Fibroblast of lung (primary cell): Measurements from ENCODE around the gene P2RY1. TPM values are rescaled to one million over a fixed set of nuclear protein-coding genes. Genes with fewer than 3 reads are reported as not detected.

Experiments used
- DNase-seq, 2 donors: peaks; one replicate each; pipeline versions ENCODE4 v3.0.0 to v3.0.0-alpha.2; 2010; ENCODE audit warnings: low read depth in 2 of 2
- H2AFZ ChIP-seq: 2 replicates; pipeline ENCODE4 v1.5.1; 2012; ENCODE audit warnings: low read length, control low read depth, inconsistent platforms
- H3K27ac ChIP-seq: 2 replicates; pipeline ENCODE4 v1.5.1; 2011; ENCODE audit warnings: low read length, control low read depth; ENCODE audit not compliant: insufficient read depth
- H3K27me3 ChIP-seq: 2 replicates; pipeline ENCODE4 v1.5.1; 2011; ENCODE audit warnings: mild to moderate bottlenecking, low read length; ENCODE audit not compliant: control insufficient read depth, insufficient read depth
- H3K36me3 ChIP-seq: 2 replicates; pipeline ENCODE4 v1.5.1; 2011; ENCODE audit warnings: low read length; ENCODE audit not compliant: control insufficient read depth, insufficient read depth
- H3K4me1 ChIP-seq: 2 replicates; pipeline ENCODE4 v1.5.1; 2011; ENCODE audit warnings: low read length; ENCODE audit not compliant: control insufficient read depth, insufficient read depth; ENCODE audit errors: extremely low read depth
- H3K4me2 ChIP-seq: 2 replicates; pipeline ENCODE4 v1.5.1; 2011; ENCODE audit warnings: low read length, control low read depth; ENCODE audit not compliant: insufficient read depth; ENCODE audit errors: extremely low read depth
- H3K4me3 ChIP-seq, 4 experiments: fragments of 200-600 bp in 1 of 4; sonication (generic) in 1 of 4; replicated peaks in 1 of 4; 2 replicates each; pipeline ENCODE4 v1.5.1; 2011 to 2016; ENCODE audit warnings: low read length in 4 of 4, low read depth in 3 of 4, mild to moderate bottlenecking in 3 of 4, control low read depth in 2 of 4, inconsistent platforms in 1 of 4, mixed read lengths in 1 of 4; ENCODE audit not compliant: insufficient read depth in 1 of 4; ENCODE audit errors: control extremely low read depth in 1 of 4
- H3K79me2 ChIP-seq: 2 replicates; pipeline ENCODE4 v1.5.1; 2012; ENCODE audit warnings: mild to moderate bottlenecking, low read length, inconsistent platforms; ENCODE audit not compliant: control insufficient read depth, insufficient read depth
- H3K9ac ChIP-seq: 2 replicates; pipeline ENCODE4 v1.5.1; 2011; ENCODE audit warnings: mild to moderate bottlenecking, low read length, control low read depth; ENCODE audit not compliant: insufficient read depth
- H3K9me3 ChIP-seq: 2 replicates; pipeline ENCODE4 v1.5.1; 2012; ENCODE audit warnings: low read depth, low read length; ENCODE audit not compliant: control insufficient read depth, insufficient read depth
- H4K20me1 ChIP-seq: 2 replicates; pipeline ENCODE4 v1.5.1; 2011; ENCODE audit warnings: low read length; ENCODE audit not compliant: control insufficient read depth, insufficient read depth; ENCODE audit errors: extremely low read depth
- CTCF ChIP-seq, 2 donors: IDR thresholded peaks in 1 of 2; conservative IDR thresholded peaks in 1 of 2; 1 replicate in 1 of 2; 2 replicates in 1 of 2; pipeline ENCODE4 v1.5.1; 2011 to 2012; ENCODE audit warnings: low read length in 2 of 2, control low read depth in 1 of 2, inconsistent platforms in 1 of 2, low read depth in 1 of 2, mild to moderate bottlenecking in 1 of 2
- EZH2 ChIP-seq: IDR thresholded peaks from 2 replicates; pipeline ENCODE4 v1.5.1; 2012; ENCODE audit warnings: low read length, control low read depth, mild to moderate bottlenecking; ENCODE audit errors: missing control alignments
- polyA plus RNA-seq, 2 donors: library from polyadenylated mRNA; depleted of rRNA in 1 of 2; stranded (reverse) in 1 of 2; unstranded in 1 of 2; fragments of >200 nt; gene quantifications; 2 replicates each; pipeline ENCODE4 v1.2.1, GENCODE V29; 2011 to 2012; ENCODE audit warnings: missing spikeins in 1 of 2
- total RNA-seq: library from RNA; depleted of rRNA; stranded (reverse); fragments of >200 nt; gene quantifications from 2 replicates; pipeline ENCODE4 v1.2.1, GENCODE V29; 2014

The P2RY1 gene
- total and polyA plus RNA-seq, 2 donors (not counting 1 experiment from before 2014, with no cell fraction given): 0.62 to 7.6 TPM

- H3K4me1 ChIP-seq: no peaks in the 10 kb centered on the region
- no peaks in the 10 kb centered on the region for H3K9me3 ChIP-seq
- H3K79me2 ChIP-seq: no peaks in the 10 kb centered on the region
- no peaks in the 10 kb centered on the region for H3K27me3 ChIP-seq
- H3K4me3 ChIP-seq: no peak overlapping the region
- DNase-seq: no peak
- no peaks in the 10 kb centered on the region for H3K36me3 ChIP-seq
- no peak overlapping the region for H3K27ac ChIP-seq
- H2AFZ ChIP-seq: no peak overlapping the region
- peak in 1 of 2 donors; percentile 4 for TF ChIP-seq CTCF (conservative IDR thresholded peaks at IDR 0.05 in 1 of 2, IDR thresholded peaks at IDR 0.05 in 1 of 2; ENCODE audit: low read depth in 1 of 2, low read length in 2 of 2)
- no peak for TF ChIP-seq EZH2
- H4K20me1 ChIP-seq: no peaks in the 10 kb centered on the region
- H3K4me2 ChIP-seq: no peak overlapping the region
- H3K9ac ChIP-seq: no peak overlapping the region
These were observed 22.8 kb upstream of the P2RY1 start for GRCh38 chr3:152811974-152812760.

- no peak overlapping the region for H3K9ac ChIP-seq
- H4K20me1 ChIP-seq: no peaks in the 10 kb centered on the region
- H3K27ac ChIP-seq: no peak overlapping the region
- H3K4me1 ChIP-seq: no peaks in the 10 kb centered on the region
- H3K36me3 ChIP-seq: no peaks in the 10 kb centered on the region
- no peak for TF ChIP-seq EZH2
- TF ChIP-seq CTCF (conservative IDR thresholded peaks at IDR 0.05 in 1 of 2, IDR thresholded peaks at IDR 0.05 in 1 of 2; ENCODE audit: low read depth in 1 of 2, low read length in 2 of 2): no peak
- no peak overlapping the region for H2AFZ ChIP-seq
- no peaks in the 10 kb centered on the region for H3K79me2 ChIP-seq
- H3K4me2 ChIP-seq: no peak overlapping the region
- no peak overlapping the region for H3K4me3 ChIP-seq
- DNase-seq: no peak
- no peaks in the 10 kb centered on the region for H3K27me3 ChIP-seq
- H3K9me3 ChIP-seq: no peaks in the 10 kb centered on the region
These were observed 17.5 kb upstream of the P2RY1 start for GRCh38 chr3:152817400-152817799.

- H3K9ac ChIP-seq: no peak overlapping the region
- no peaks in the 10 kb centered on the region for H3K4me1 ChIP-seq
- no peak overlapping the region for H2AFZ ChIP-seq
- H3K4me2 ChIP-seq: no peak overlapping the region
- H3K79me2 ChIP-seq: no peaks in the 10 kb centered on the region
- TF ChIP-seq EZH2 (no peak), CTCF (conservative IDR thresholded peaks at IDR 0.05 in 1 of 2, IDR thresholded peaks at IDR 0.05 in 1 of 2; ENCODE audit: low read depth in 1 of 2, low read length in 2 of 2) (no peak)
- no peak for DNase-seq
- no peaks in the 10 kb centered on the region for H4K20me1 ChIP-seq
- no peaks in the 10 kb centered on the region for H3K36me3 ChIP-seq
- no peaks in the 10 kb centered on the region for H3K27me3 ChIP-seq
- no peak overlapping the region for H3K27ac ChIP-seq
- no peak overlapping the region for H3K4me3 ChIP-seq
- H3K9me3 ChIP-seq: no peaks in the 10 kb centered on the region
These were observed 16.9 kb upstream of the P2RY1 start for GRCh38 chr3:152818027-152818426.
